ENCODE data around the gene SLC34A1.
A peak's percentile ranks its signal among the peaks of the same experiment; 100 is the strongest.

SLC34A1 gene

GRCh38 chr5:177355162-177355867 is 28.9 kb upstream of the SLC34A1 start:
- H3K27ac ChIP-seq (ENCODE audit: low read depth, low read length) = no peak overlapping the region
- no peaks in the 10 kb centered on the region for H3K9me2 ChIP-seq (replicated peaks; ENCODE audit: insufficient read depth, low read length)
- no peak overlapping the region for H3K4me3 ChIP-seq (ENCODE audit: insufficient read depth, low read length, poor library complexity, severe bottlenecking)
- no peaks in the 10 kb centered on the region for H3K27me3 ChIP-seq (ENCODE audit: low read length)
- no peak overlapping the region for H2AFZ ChIP-seq (ENCODE audit: low read depth, low read length, severe bottlenecking)
- no peak overlapping the region for H3K4me2 ChIP-seq (ENCODE audit: low read depth, low read length, poor library complexity, severe bottlenecking)
- no peak overlapping the region for H3K9ac ChIP-seq (ENCODE audit: low read length)
- H3F3A ChIP-seq (ENCODE audit: insufficient read depth) = peaks cover 7% of the 10 kb centered on the region
- H4K20me1 ChIP-seq (ENCODE audit: low read depth, low read length) = no peaks in the 10 kb centered on the region; the same call in 1 of the 2 replicates
- TF ChIP-seq EZH2phosphoT487 (conservative IDR thresholded peaks at IDR 0.05; ENCODE audit: low read length) (no peak), CTCF (IDR thresholded peaks at IDR 0.05; ENCODE audit: insufficient read depth, low read length, poor library complexity, severe bottlenecking) (no peak)
- no peaks in the 10 kb centered on the region for H3K9me3 ChIP-seq (ENCODE audit: insufficient read depth, low read length)
- H3K36me3 ChIP-seq (ENCODE audit: low read length) = no peaks in the 10 kb centered on the region
- H3K79me2 ChIP-seq (ENCODE audit: insufficient read depth, low read length) = peaks cover 10% of the 10 kb centered on the region

GRCh38 chr5:177355868-177356168 is 28.4 kb upstream of the SLC34A1 start:
- no peaks in the 10 kb centered on the region for H3K27me3 ChIP-seq (ENCODE audit: low read length)
- peaks cover 5% of the 10 kb centered on the region for H3K79me2 ChIP-seq (ENCODE audit: insufficient read depth, low read length)
- no peaks in the 10 kb centered on the region; the same call in 1 of the 2 replicates for H4K20me1 ChIP-seq (ENCODE audit: low read depth, low read length)
- H3K9me3 ChIP-seq (ENCODE audit: insufficient read depth, low read length) = no peaks in the 10 kb centered on the region
- no peak overlapping the region for H2AFZ ChIP-seq (ENCODE audit: low read depth, low read length, severe bottlenecking)
- H3K4me3 ChIP-seq (ENCODE audit: insufficient read depth, low read length, poor library complexity, severe bottlenecking) = no peak overlapping the region
- peaks cover 7% of the 10 kb centered on the region for H3F3A ChIP-seq (ENCODE audit: insufficient read depth)
- no peaks in the 10 kb centered on the region for H3K36me3 ChIP-seq (ENCODE audit: low read length)
- TF ChIP-seq CTCF (IDR thresholded peaks at IDR 0.05; ENCODE audit: insufficient read depth, low read length, poor library complexity, severe bottlenecking) (no peak), EZH2phosphoT487 (conservative IDR thresholded peaks at IDR 0.05; ENCODE audit: low read length) (no peak)
- no peak overlapping the region for H3K4me2 ChIP-seq (ENCODE audit: low read depth, low read length, poor library complexity, severe bottlenecking)
- no peak overlapping the region for H3K27ac ChIP-seq (ENCODE audit: low read depth, low read length)
- no peak overlapping the region for H3K9ac ChIP-seq (ENCODE audit: low read length)
- H3K9me2 ChIP-seq (replicated peaks; ENCODE audit: insufficient read depth, low read length) = no peaks in the 10 kb centered on the region

DNA sequence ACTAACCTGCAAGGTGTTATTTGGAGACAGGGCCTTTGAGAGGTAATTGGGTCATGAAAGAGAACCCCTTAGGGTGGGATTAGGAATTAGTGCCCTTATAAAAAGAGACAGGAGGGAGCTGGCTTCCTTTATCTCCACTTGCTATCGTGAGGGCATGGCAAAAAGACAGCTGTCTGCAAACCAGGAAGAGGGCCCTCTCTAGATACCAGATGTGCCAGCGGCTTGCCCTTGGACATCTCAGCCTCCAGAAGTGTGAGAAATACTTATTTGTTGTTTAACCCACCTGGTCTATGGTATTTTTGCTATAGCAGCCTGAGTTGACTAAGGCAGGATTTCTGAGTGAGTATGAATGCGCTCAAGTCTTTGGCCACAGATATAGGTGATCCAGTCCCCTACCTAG is 27.5 kb upstream of the SLC34A1 start:
- Histone ChIP-seq H2AFZ (ENCODE audit: low read depth, low read length, severe bottlenecking) (no peak overlapping the region), H3K9ac (ENCODE audit: low read length) (0 out of 2 replicates have a peak overlapping the region, but pooled peaks have one; percentile 66)
- TF ChIP-seq EZH2phosphoT487 (conservative IDR thresholded peaks at IDR 0.05; ENCODE audit: low read length) (no peak), CTCF (IDR thresholded peaks at IDR 0.05; ENCODE audit: insufficient read depth, low read length, poor library complexity, severe bottlenecking) (no peak)

More for the DNA sequence above, 27.5 kb upstream of the SLC34A1 start:
- Histone ChIP-seq H3K4me2 (ENCODE audit: low read depth, low read length, poor library complexity, severe bottlenecking) (peak overlapping the region; percentile 89), H3K9me3 (ENCODE audit: insufficient read depth, low read length) (no peaks in the 10 kb centered on the region), H3K36me3 (ENCODE audit: low read length) (no peaks in the 10 kb centered on the region), H3K27me3 (ENCODE audit: low read length) (no peaks in the 10 kb centered on the region), H3K79me2 (ENCODE audit: insufficient read depth, low read length) (no peaks in the 10 kb centered on the region), H3F3A (ENCODE audit: insufficient read depth) (peaks cover 10% of the 10 kb centered on the region), H3K27ac (ENCODE audit: low read depth, low read length) (no peak overlapping the region), H3K9me2 (replicated peaks; ENCODE audit: insufficient read depth, low read length) (no peaks in the 10 kb centered on the region), H4K20me1 (ENCODE audit: low read depth, low read length) (no peaks in the 10 kb centered on the region), H3K4me3 (ENCODE audit: insufficient read depth, low read length, poor library complexity, severe bottlenecking) (no peak overlapping the region)

Measured in SU-DHL-6 (cell line).